HG03060 (cell line): ENCODE measurements around the gene DYDC1.
"Not testable (repeated sequence)": the region's sequence is repeated elsewhere in the genome, so short reads cannot be mapped to it uniquely, and the experiment has no call there.

Experiments
- ATAC-seq: cut with Tn5 transposase; IDR thresholded peaks from one replicate; pipeline ENCODE4 v1.9.1; 2021; ENCODE audit warnings: low read depth, moderate number of reproducible peaks; ENCODE audit not compliant: unreplicated experiment

DYDC1 gene

GRCh38 chr10:80356563-80356988, at the start of gene DYDC1, which contains the start of gene DYDC2:
TSS of gene DYDC1 (minus strand) at chr10:80356755. CDS start at chr10:80352601, 4,154 bp downstream.
TSS of gene DYDC2 (plus strand) at chr10:80356781. CDS start at chr10:80362444, 5,663 bp downstream.
- no peak for ATAC-seq

- ATAC-seq: no peak
These were observed 49.6 kb upstream of the DYDC1 start for GRCh38 chr10:80406204-80406603.

- no peak for ATAC-seq
These were observed 49.1 kb upstream of the DYDC1 start for GRCh38 chr10:80405626-80406025.

GRCh38 chr10:80405035-80405434, 48.5 kb upstream of the DYDC1 start:
- no peak for ATAC-seq

GRCh38 chr10:80400136-80400804, 43.7 kb upstream of the DYDC1 start:
- no peak for ATAC-seq

GRCh38 chr10:80397014-80397413, 40.5 kb upstream of the DYDC1 start:
- no peak for ATAC-seq

GRCh38 chr10:80394358-80394916, 37.9 kb upstream of the DYDC1 start:
- no peak for ATAC-seq

GRCh38 chr10:80392250-80392649, 35.7 kb upstream of the DYDC1 start:
- ATAC-seq: no peak

GRCh38 chr10:80390740-80391139, 34.2 kb upstream of the DYDC1 start:
- ATAC-seq: no peak

GRCh38 chr10:80382989-80383388, 26.4 kb upstream of the DYDC1 start:
- peak; percentile 59 for ATAC-seq

- ATAC-seq: no peak
These were observed 23.6 kb upstream of the DYDC1 start for GRCh38 chr10:80380185-80380584.

GRCh38 chr10:80379701-80380100, 23.1 kb upstream of the DYDC1 start:
- no peak for ATAC-seq

GRCh38 chr10:80373502-80373901, 16.9 kb upstream of the DYDC1 start:
- ATAC-seq: no peak

- no peak for ATAC-seq
These were observed 16.1 kb upstream of the DYDC1 start for GRCh38 chr10:80372675-80373074.

- ATAC-seq: no peak
These were observed 14.9 kb upstream of the DYDC1 start for GRCh38 chr10:80371467-80371866.

- ATAC-seq: no peak
These were observed 9.0 kb upstream of the DYDC1 start for GRCh38 chr10:80365510-80365909.

GRCh38 chr10:80359644-80360043, 3.1 kb upstream of the DYDC1 start:
- no peak for ATAC-seq

GRCh38 chr10:80358925-80359324, 2.4 kb upstream of the DYDC1 start:
- not testable (repeated sequence) for ATAC-seq

GRCh38 chr10:80357851-80358125, 1.2 kb upstream of the DYDC1 start:
- no peak for ATAC-seq

- ATAC-seq: no peak
These were observed 665 bp upstream of the DYDC1 start for GRCh38 chr10:80356989-80357850.

- no peak for ATAC-seq
These were observed 5.3 kb downstream of the DYDC1 start for GRCh38 chr10:80351220-80351619.

- no peak for ATAC-seq
These were observed 6.3 kb downstream of the DYDC1 start for GRCh38 chr10:80350251-80350650.
